HCT116 (cell line): ENCODE results near the gene SIAH2. TPM values are rescaled to one million over a fixed set of nuclear protein-coding genes. Genes with fewer than 3 reads are reported as not detected.

Experiments used
- ATAC-seq: fragments of 200-7000 bp; cut with Tn5 transposase; 2 replicates; pipeline ENCODE4 v1.9.1; 2020; ENCODE audit warnings: mild to moderate bottlenecking, moderate library complexity
- BruUV-seq: library from RNA; stranded (reverse); fragments of 400-500 nt; replicated peaks from 2 replicates; lab custom pipeline; 2021; lab: Mats Ljungman, UMichigan
- CTCF ChIA-PET: fragments of 300-600 bp; sonication (Branson Sonifier 250); formaldehyde crosslinking; loops from one replicate; lab custom pipeline; 2021; ENCODE audit warnings: antibody characterized with exemption; lab: Charles Lee
- POLR2A ChIA-PET: fragments of 300-600, 350-600 bp; sonication (Branson Sonifier 250); formaldehyde crosslinking; loops from one replicate; lab custom pipeline; 2021; ENCODE audit warnings: antibody characterized with exemption; lab: Charles Lee
- RAD21 ChIA-PET, 2 experiments: fragments of 300-600 bp; sonication (Branson Sonifier 250); formaldehyde crosslinking; loops; one replicate each; lab custom pipeline; 2023; ENCODE audit warnings: low total read pairs in 2 of 2; ENCODE audit not compliant: uncharacterized antibody in 2 of 2, unreplicated experiment in 2 of 2, low non-redundant PET in 1 of 2; lab: Charles Lee
- DNase-seq: peaks from one replicate; pipeline ENCODE4 v3.0.0-alpha.2; 2010; ENCODE audit warnings: low read depth, low spot score
- H2AFZ ChIP-seq: fragments of 200-600 bp; shearing (Covaris generic), sonication (generic); 2 replicates; pipeline ENCODE4 v1.6.1; 2017; ENCODE audit warnings: low read depth, mixed run types, mixed read lengths, antibody characterized with exemption, low read length; ENCODE audit not compliant: poor library complexity, severe bottlenecking
- H3K27ac ChIP-seq: 2 replicates; pipeline ENCODE4 v1.5.1; 2012; ENCODE audit warnings: low read depth, low read length
- H3K27me3 ChIP-seq: fragments of 200-600 bp; sonication (generic); 2 replicates; pipeline ENCODE4 v1.6.1; 2016; ENCODE audit warnings: mixed run types, low read length, mixed read lengths; ENCODE audit not compliant: insufficient read depth
- H3K36me3 ChIP-seq, 2 experiments: fragments of 200-500 bp in 1 of 2; fragments of 200-600 bp in 1 of 2; sonication (Bioruptor generic) in 1 of 2; sonication (generic) in 1 of 2; 2 replicates each; pipeline versions ENCODE4 v1.5.1 to v1.6.1; 2014 to 2016; ENCODE audit warnings: low read length in 2 of 2, inconsistent platforms in 1 of 2, mixed read lengths in 1 of 2, mixed run types in 1 of 2; ENCODE audit not compliant: insufficient read depth in 2 of 2, control insufficient read depth in 1 of 2
- H3K4me1 ChIP-seq, 2 experiments: fragments of 200-600 bp in 1 of 2; sonication (generic) in 1 of 2; 2 replicates each; pipeline versions ENCODE4 v1.5.1 to v1.6.1; 2012 to 2017; ENCODE audit warnings: low read length in 2 of 2, inconsistent platforms in 1 of 2, mild to moderate bottlenecking in 1 of 2, mixed read lengths in 1 of 2, mixed run types in 1 of 2, moderate library complexity in 1 of 2; ENCODE audit not compliant: insufficient read depth in 2 of 2, control insufficient read depth in 1 of 2
- H3K4me2 ChIP-seq: fragments of 200-600 bp; sonication (generic); 2 replicates; pipeline ENCODE4 v1.6.1; 2017; ENCODE audit warnings: mixed run types, low read length, mixed read lengths
- H3K4me3 ChIP-seq, 2 experiments: fragments of 200-600 bp in 1 of 2; sonication (generic) in 1 of 2; replicated peaks in 1 of 2; 2 replicates each; pipeline ENCODE4 v1.5.1; 2011 to 2016; ENCODE audit warnings: low read length in 2 of 2, control low read depth in 1 of 2, low read depth in 1 of 2, mild to moderate bottlenecking in 1 of 2, mixed read lengths in 1 of 2, mixed run types in 1 of 2
- H3K79me2 ChIP-seq: fragments of 200-600 bp; sonication (generic); 2 replicates; pipeline ENCODE4 v1.6.1; 2017; ENCODE audit warnings: mild to moderate bottlenecking, mixed run types, low read length, moderate library complexity, mixed read lengths; ENCODE audit not compliant: insufficient read depth
- H3K9ac ChIP-seq: fragments of 200-600 bp; sonication (generic); 2 replicates; pipeline ENCODE4 v1.6.1; 2016; ENCODE audit warnings: low read length, mixed read lengths
- H3K9me2 ChIP-seq: fragments of 200-600 bp; sonication (generic), shearing (Covaris generic); 2 replicates; pipeline ENCODE4 v1.6.1; 2017; ENCODE audit warnings: mixed run types, mild to moderate bottlenecking, moderate library complexity; ENCODE audit not compliant: insufficient read depth
- H3K9me3 ChIP-seq, 2 experiments: fragments of 200-500 bp in 1 of 2; fragments of 200-600 bp in 1 of 2; sonication (Bioruptor generic) in 1 of 2; sonication (generic) in 1 of 2; 2 replicates each; pipeline ENCODE4 v1.6.1; 2014 to 2017; ENCODE audit warnings: low read length in 2 of 2, mixed read lengths in 2 of 2, inconsistent platforms in 1 of 2, low read depth in 1 of 2, mild to moderate bottlenecking in 1 of 2, mixed run types in 1 of 2, moderate library complexity in 1 of 2; ENCODE audit not compliant: control insufficient read depth in 1 of 2, insufficient read depth in 1 of 2
- H4K20me1 ChIP-seq: fragments of 200-600 bp; sonication (generic), shearing (Covaris generic); 2 replicates; pipeline ENCODE4 v1.6.1; 2017; ENCODE audit warnings: mixed run types, mild to moderate bottlenecking, moderate library complexity; ENCODE audit not compliant: insufficient read depth
- CTCF ChIP-seq, 3 experiments: fragments of 200-600 bp in 1 of 3; sonication (generic) in 1 of 3; IDR thresholded peaks in 2 of 3; conservative IDR thresholded peaks in 1 of 3; 2 replicates each; pipeline ENCODE4 v1.5.1; 2012 to 2017; ENCODE audit warnings: low read depth in 2 of 3, low read length in 2 of 3, antibody characterized with exemption in 1 of 3, borderline replicate concordance in 1 of 3, control low read depth in 1 of 3, mild to moderate bottlenecking in 1 of 3, mixed read lengths in 1 of 3, mixed run types in 1 of 3, moderate library complexity in 1 of 3; ENCODE audit not compliant: insufficient read depth in 1 of 3
- ELF1 ChIP-seq: IDR thresholded peaks from 2 replicates; pipeline ENCODE4 v1.6.1; 2012; ENCODE audit warnings: low read depth, borderline replicate concordance
- FOSL1 ChIP-seq: IDR thresholded peaks from 2 replicates; pipeline ENCODE4 v1.6.1; 2012; ENCODE audit warnings: low read depth
- MAX ChIP-seq: IDR thresholded peaks from 2 replicates; pipeline ENCODE4 v1.6.1; 2012
- RAD21 ChIP-seq: IDR thresholded peaks from 2 replicates; pipeline ENCODE4 v1.6.1; 2012; ENCODE audit warnings: low read depth, mild to moderate bottlenecking
- REST ChIP-seq: IDR thresholded peaks from 2 replicates; pipeline ENCODE4 v1.6.1; 2012; ENCODE audit warnings: low read depth
- SIN3A ChIP-seq: IDR thresholded peaks from 2 replicates; pipeline ENCODE4 v1.6.1; 2012; ENCODE audit warnings: low read depth
- YY1 ChIP-seq: IDR thresholded peaks from 2 replicates; pipeline ENCODE4 v1.6.1; 2011; ENCODE audit warnings: low read length, low read depth, moderate library complexity, mild to moderate bottlenecking; ENCODE audit not compliant: insufficient replicate concordance; ENCODE audit errors: extremely low read depth
- intact Hi-C: fragments of 100-400 bp; cut with micrococcal nuclease; formaldehyde crosslinking; loops from 2 replicates; pipeline ENCODE4 v1.10.0; 2022
- total RNA-seq: library from RNA; stranded (reverse); gene quantifications from one replicate; pipeline ENCODE4 v1.2.1, GENCODE V29; 2021; ENCODE audit not compliant: unreplicated experiment

The SIAH2 gene
- total RNA-seq, 1 experiment from 2014 or later: 39.9 TPM

- Histone ChIP-seq H3K27me3 (no peaks in the 10 kb centered on the region), H3K4me2 (no peak overlapping the region), H3K36me3 (no peaks in the 10 kb centered on the region; a peak in 1 of 4 replicates), H3K9me3 (no peaks in the 10 kb centered on the region), H3K27ac (no peak overlapping the region), H4K20me1 (peaks cover 12% of the 10 kb centered on the region; the same call in 1 of the 2 replicates), H2AFZ (no peak overlapping the region), H3K4me1 (peaks cover 9 to 39% of the 10 kb centered on the region in 2 experiments; a peak in 3 of 4 replicates), H3K9me2 (no peaks in the 10 kb centered on the region), H3K9ac (no peak overlapping the region), H3K79me2 (peaks cover 99% of the 10 kb centered on the region), H3K4me3 (no peak overlapping the region)
- BruUV-seq: no TSS peak
- ATAC-seq: no peak
- ChIA-PET POLR2A (no interaction called here), RAD21 (no interaction called here), CTCF (no interaction called here)
- intact Hi-C loops: no loop called here
- TF ChIP-seq RAD21 (no peak), YY1 (no peak), SIN3A (no peak), MAX (no peak)
- no peak for DNase-seq
Observed at GRCh38 chr3:150747886-150748683, 14.9 kb downstream of the SIAH2 start.

GRCh38 chr3:150746791-150747590 lies 16.0 kb downstream of the SIAH2 start:
- BruUV-seq: no TSS peak
- no peak for DNase-seq
- CTCF ChIA-PET: no interaction called here
- POLR2A ChIA-PET: no interaction called here
- ATAC-seq: no peak
- Histone ChIP-seq H3K4me1 (peaks cover 9 to 35% of the 10 kb centered on the region in 2 experiments; a peak in 3 of 4 replicates), H2AFZ (no peak overlapping the region), H3K4me2 (no peak overlapping the region), H3K79me2 (peaks cover 99% of the 10 kb centered on the region), H3K9ac (no peak overlapping the region), H3K36me3 (peaks cover 1 to 2% of the 10 kb centered on the region in 2 experiments; a peak in 1 of 4 replicates), H3K4me3 (no peak overlapping the region), H4K20me1 (peaks cover 16% of the 10 kb centered on the region; the same call in 1 of the 2 replicates), H3K9me3 (no peaks in the 10 kb centered on the region), H3K27ac (no peak overlapping the region), H3K9me2 (no peaks in the 10 kb centered on the region), H3K27me3 (no peaks in the 10 kb centered on the region)
- no peak for TF ChIP-seq MAX
- no peak for TF ChIP-seq YY1
- TF ChIP-seq FOSL1: no peak
- TF ChIP-seq ELF1: no peak
- TF ChIP-seq REST: no peak
- TF ChIP-seq CTCF (IDR thresholded peaks at IDR 0.05 in 2 of 3, conservative IDR thresholded peaks at IDR 0.05 in 1 of 3; ENCODE audit: borderline replicate concordance in 1 of 3, insufficient read depth in 1 of 3, low read depth in 2 of 3, low read length in 2 of 3): no peak
- RAD21 ChIA-PET: no interaction called here
- intact Hi-C loops: no loop called here
